Sigmoid colon (tissue), 7 donors: ENCODE measurements around the gene TTLL11. TPM values are rescaled to one million over a fixed set of nuclear protein-coding genes. Genes with fewer than 3 reads are reported as not detected.

Experiments
- DNase-seq: peaks from one replicate; pipeline ENCODE4 v3.0.0-alpha.2; 2019
- H3K27ac ChIP-seq, 4 donors: fragments of 200-600 bp; sonication (generic); one replicate each; pipeline ENCODE4 v1.5.1; 2016 to 2019; ENCODE audit warnings: mild to moderate bottlenecking in 1 of 4
- H3K27me3 ChIP-seq, 3 donors: fragments of 200-600 bp; sonication (generic); one replicate each; pipeline ENCODE4 v1.5.1; 2019; ENCODE audit warnings: mild to moderate bottlenecking in 1 of 3
- H3K36me3 ChIP-seq, 4 donors: fragments of 200-600 bp; sonication (generic); one replicate each; pipeline ENCODE4 v1.5.1; 2016 to 2019
- H3K4me1 ChIP-seq, 4 donors: fragments of 200-600 bp; sonication (generic); one replicate each; pipeline ENCODE4 v1.5.1; 2017 to 2019
- H3K4me3 ChIP-seq, 4 donors: fragments of 200-600 bp; sonication (generic); one replicate each; pipeline ENCODE4 v1.5.1; 2017 to 2019; ENCODE audit warnings: mild to moderate bottlenecking in 2 of 4, moderate library complexity in 1 of 4
- H3K9me3 ChIP-seq, 4 donors: fragments of 200-600 bp in 3 of 4; sonication (generic) in 3 of 4; one replicate each; pipeline versions ENCODE4 v1.5.1 to v1.6.1; 2013 to 2019
- CTCF ChIP-seq, 4 experiments: fragments of 450-650 bp in 3 of 4; fragments of 200-600 bp in 1 of 4; IDR thresholded peaks; one replicate each; pipeline ENCODE4 v1.5.1; 2016 to 2019; ENCODE audit warnings: antibody characterized with exemption in 4 of 4, mild to moderate bottlenecking in 3 of 4, moderate library complexity in 2 of 4
- EP300 ChIP-seq, 4 donors: sonication (generic); formaldehyde crosslinking; IDR thresholded peaks; one replicate each; pipeline ENCODE4 v1.6.1; 2017; ENCODE audit warnings: antibody characterized with exemption in 4 of 4
- POLR2A ChIP-seq, 2 donors: fragments of 450-650 bp; IDR thresholded peaks; one replicate each; pipeline ENCODE4 v1.6.1; 2016; ENCODE audit warnings: antibody characterized with exemption in 2 of 2, mild to moderate bottlenecking in 2 of 2, moderate library complexity in 2 of 2
- POLR2AphosphoS5 ChIP-seq, 4 donors: sonication (generic); formaldehyde crosslinking; IDR thresholded peaks; one replicate each; pipeline ENCODE4 v1.6.1; 2017; ENCODE audit warnings: antibody characterized with exemption in 4 of 4
- WGBS, 2 donors: extraction: QIAGEN DNeasy Blood & Tissue Kit; methylation state at CpG; one replicate each; pipeline ENCODE4 v1.1.7; 2013; 5-methylcytosine and 5-hydroxymethylcytosine counted together
- intact Hi-C: fragments of 100-400 bp; cut with DNase I; formaldehyde crosslinking; loops from one replicate; pipeline ENCODE4 v1.15.1; 2023
- polyA plus RNA-seq, 3 donors: library from polyadenylated mRNA; stranded (reverse); fragments of 200-250 nt; gene quantifications; one replicate each; pipeline ENCODE4 v1.2.3, GENCODE V29; 2013
- total RNA-seq, 4 donors: library from RNA; depleted of rRNA; stranded (reverse); fragments of >200 nt; gene quantifications; one replicate each; pipeline ENCODE4 v1.1.0, GENCODE V29; 2016
- donor health status: healthy with polysubstance abuse.
- donor health status: Bipolar disorder and iron deficiency.
- donor health status: healthy.

TTLL11 gene
- total and polyA plus RNA-seq, 7 donors = 4.2 to 40.7 (median 27.6) TPM

- H3K4me1 ChIP-seq = no peaks in the 10 kb centered on the region
- TF ChIP-seq EP300 (IDR thresholded peaks at IDR 0.05) (no peak), CTCF (IDR thresholded peaks at IDR 0.05) (no peak), POLR2A (IDR thresholded peaks at IDR 0.05) (no peak), POLR2AphosphoS5 (IDR thresholded peaks at IDR 0.05) (no peak)
- no peaks in the 10 kb centered on the region for H3K27me3 ChIP-seq
- intact Hi-C loops = no loop called here
- 69 to 83% methylated on average over 6 of the region's 6 CpGs for WGBS, 2 donors
- no peak for DNase-seq
- H3K9me3 ChIP-seq = no peaks in the 10 kb centered on the region
- H3K27ac ChIP-seq = no peak overlapping the region
- no peak overlapping the region for H3K4me3 ChIP-seq
- no peaks in the 10 kb centered on the region for H3K36me3 ChIP-seq
Observed at GRCh38 chr9:121815084-121815483, 278.0 kb downstream of the TTLL11 start.

DNA sequence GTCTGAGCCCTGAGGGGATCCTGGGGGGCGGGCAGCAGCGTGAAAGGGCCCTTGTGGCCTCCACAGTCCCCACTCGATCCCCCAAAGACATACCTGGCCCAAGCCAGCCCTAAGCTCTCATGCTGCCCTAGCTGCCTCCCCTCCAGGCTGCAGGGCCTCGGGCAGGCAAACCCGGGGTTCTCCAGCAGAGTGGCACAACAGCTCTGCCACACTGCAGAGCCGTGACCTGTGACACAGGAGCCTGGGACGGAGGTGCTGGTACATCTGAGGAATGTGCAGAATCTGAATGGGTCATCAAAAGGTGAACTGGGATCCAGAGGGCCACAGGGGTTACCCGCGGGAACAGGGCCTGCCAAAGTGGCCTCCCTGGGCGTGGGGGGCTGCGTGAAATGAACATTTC is 278.5 kb downstream of the TTLL11 start:
- WGBS, 2 donors = 91% methylated on average over 11 of the region's 11 CpGs
- Histone ChIP-seq H3K4me3 (no peak overlapping the region), H3K9me3 (no peaks in the 10 kb centered on the region), H3K36me3 (no peaks in the 10 kb centered on the region), H3K4me1 (no peaks in the 10 kb centered on the region), H3K27me3 (no peaks in the 10 kb centered on the region), H3K27ac (no peak overlapping the region)
- intact Hi-C loops = no loop called here
- DNase-seq = no peak
- TF ChIP-seq CTCF (IDR thresholded peaks at IDR 0.05) = no peak
- TF ChIP-seq POLR2AphosphoS5 (IDR thresholded peaks at IDR 0.05) = no peak
- TF ChIP-seq EP300 (IDR thresholded peaks at IDR 0.05) = no peak
- TF ChIP-seq POLR2A (IDR thresholded peaks at IDR 0.05) = no peak

DNA sequence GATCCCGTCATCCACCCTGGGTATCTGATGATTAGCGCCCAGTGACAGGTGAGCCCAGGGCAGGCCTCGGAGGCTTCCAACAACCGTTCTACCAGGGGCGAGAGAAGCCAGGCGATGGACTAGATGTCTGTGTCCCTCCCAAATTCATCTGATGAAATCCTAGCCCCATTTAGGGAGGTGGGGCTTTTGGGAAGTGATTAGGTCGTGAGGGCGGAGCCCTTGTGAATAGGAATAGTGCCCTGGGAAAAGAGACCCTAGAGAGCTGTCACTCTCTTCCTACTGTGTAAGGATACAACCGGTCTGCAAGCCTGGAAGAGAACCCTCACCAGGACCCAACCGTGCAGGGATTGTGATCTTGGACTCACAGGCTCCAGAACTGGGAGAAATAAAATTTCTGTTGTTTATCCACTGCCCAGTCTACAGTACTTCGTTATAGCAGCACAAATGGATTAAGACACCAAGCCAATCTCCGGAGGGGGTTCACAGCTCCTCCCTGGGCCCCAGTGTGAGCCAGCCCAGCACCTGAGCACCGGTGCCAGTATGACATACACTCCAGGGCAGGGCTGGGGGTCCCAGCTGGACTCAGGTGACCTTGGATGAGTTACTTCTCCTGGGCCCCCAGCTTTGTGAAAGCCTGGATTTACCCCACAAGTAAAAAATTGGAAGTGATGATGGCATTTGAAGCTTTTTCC is 279.4 kb downstream of the TTLL11 start:
- no peaks in the 10 kb centered on the region for H3K27me3 ChIP-seq
- TF ChIP-seq EP300 (IDR thresholded peaks at IDR 0.05) = no peak
- TF ChIP-seq POLR2AphosphoS5 (IDR thresholded peaks at IDR 0.05) = no peak
- no peak for TF ChIP-seq POLR2A (IDR thresholded peaks at IDR 0.05)
- no peak for TF ChIP-seq CTCF (IDR thresholded peaks at IDR 0.05)
- no peak overlapping the region for H3K27ac ChIP-seq
- 88 to 93% methylated on average over 13 of the region's 13 CpGs for WGBS, 2 donors
- DNase-seq = no peak
- H3K4me3 ChIP-seq = no peak overlapping the region
- intact Hi-C loops = no loop called here
- H3K9me3 ChIP-seq = no peaks in the 10 kb centered on the region
- no peaks in the 10 kb centered on the region for H3K36me3 ChIP-seq
- no peaks in the 10 kb centered on the region for H3K4me1 ChIP-seq

DNA sequence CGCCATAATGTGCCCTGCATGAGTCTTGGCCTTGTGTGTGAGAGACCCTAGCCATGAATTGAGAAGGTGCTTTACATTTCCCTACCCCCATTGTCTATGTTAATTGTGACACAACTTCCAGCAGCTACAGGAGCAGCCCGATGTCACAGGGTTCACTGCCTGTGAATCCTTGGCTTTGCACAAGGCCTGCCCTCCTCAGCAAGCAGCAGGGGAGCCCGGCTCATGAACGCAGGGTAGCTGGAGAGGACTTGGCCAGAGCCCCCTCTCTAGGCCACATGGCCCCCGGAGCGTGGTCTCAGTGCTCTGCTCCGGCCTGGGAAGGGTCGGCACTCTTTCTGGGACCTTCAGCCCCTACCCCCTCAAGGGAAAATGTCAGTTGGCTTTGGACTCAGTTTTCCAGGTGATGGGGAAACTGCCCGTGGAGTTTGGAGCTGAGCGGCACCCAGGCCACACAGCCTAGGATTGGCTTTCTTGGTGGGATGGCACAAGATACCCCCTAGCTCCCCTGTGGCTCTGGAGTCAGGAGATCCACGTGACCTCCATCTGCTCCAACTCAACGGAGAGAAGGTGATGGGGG is 280.9 kb downstream of the TTLL11 start:
- Histone ChIP-seq H3K27me3 (no peaks in the 10 kb centered on the region), H3K36me3 (no peaks in the 10 kb centered on the region), H3K9me3 (no peaks in the 10 kb centered on the region), H3K4me1 (no peaks in the 10 kb centered on the region), H3K27ac (no peak overlapping the region), H3K4me3 (no peak overlapping the region)
- 92 to 93% methylated on average over 12 of the region's 12 CpGs for WGBS, 2 donors
- no peak for DNase-seq
- TF ChIP-seq POLR2A (IDR thresholded peaks at IDR 0.05) (no peak), EP300 (IDR thresholded peaks at IDR 0.05) (no peak), POLR2AphosphoS5 (IDR thresholded peaks at IDR 0.05) (no peak), CTCF (IDR thresholded peaks at IDR 0.05) (no peak)
- intact Hi-C loops = no loop called here
